Ascending aorta (tissue), 2 donors: ENCODE measurements around the gene RNF114. TPM values are rescaled to one million over a fixed set of nuclear protein-coding genes. Genes with fewer than 3 reads are reported as not detected.

ENCODE experiments used
- DNase-seq, 2 donors: peaks; one replicate each; pipeline ENCODE4 v3.0.0-alpha.2; 2019; ENCODE audit warnings: low spot score in 2 of 2
- H3K27ac ChIP-seq, 2 donors: fragments of 200-600 bp; sonication (generic); one replicate each; pipeline ENCODE4 v1.5.1; 2016 to 2017; ENCODE audit warnings: mild to moderate bottlenecking in 1 of 2
- H3K27me3 ChIP-seq: fragments of 200-600 bp; sonication (generic); one replicate; pipeline ENCODE4 v1.5.1; 2017
- H3K36me3 ChIP-seq, 2 donors: fragments of 200-600 bp; sonication (generic); one replicate each; pipeline ENCODE4 v1.5.1; 2016
- H3K4me1 ChIP-seq, 2 donors: fragments of 200-600 bp; sonication (generic); one replicate each; pipeline ENCODE4 v1.5.1; 2016 to 2017; ENCODE audit warnings: mild to moderate bottlenecking in 1 of 2
- H3K4me3 ChIP-seq, 2 donors: fragments of 200-600 bp; sonication (generic); one replicate each; pipeline ENCODE4 v1.5.1; 2016 to 2017; ENCODE audit warnings: mild to moderate bottlenecking in 1 of 2
- H3K9me3 ChIP-seq, 2 donors: fragments of 200-600 bp; sonication (generic); one replicate each; pipeline ENCODE4 v1.5.1; 2016
- CTCF ChIP-seq, 3 experiments: fragments of 200-600 bp in 2 of 3; fragments of 450-650 bp in 1 of 3; sonication (generic) in 2 of 3; IDR thresholded peaks; one replicate each; pipeline ENCODE4 v1.5.1; 2016 to 2019; ENCODE audit warnings: antibody characterized with exemption in 3 of 3, mild to moderate bottlenecking in 1 of 3, moderate library complexity in 1 of 3
- intact Hi-C: fragments of 100-400 bp; cut with DNase I; formaldehyde crosslinking; loops from one replicate; pipeline ENCODE4 v1.15.1; 2023
- total RNA-seq: library from RNA; depleted of rRNA; stranded (reverse); fragments of >200 nt; gene quantifications from one replicate; pipeline ENCODE4 v1.1.0, GENCODE V29; 2016

The RNF114 gene
- total RNA-seq, 1 donor from 2014 or later = 77.0 TPM

- Histone ChIP-seq H3K9me3 (no peaks in the 10 kb centered on the region), H3K27ac (peak overlapping the region in 1 of 2 donors; percentile 92), H3K36me3 (peaks cover 5 to 27% of the 10 kb centered on the region in 2 donors), H3K4me1 (peaks cover 11 to 22% of the 10 kb centered on the region in 2 donors), H3K4me3 (peak overlapping the region; percentile 86 to 91), H3K27me3 (no peaks in the 10 kb centered on the region)
- no peak for TF ChIP-seq CTCF (IDR thresholded peaks at IDR 0.05)
- intact Hi-C loops = loop anchor here (5.0 kb wide), 2 partner anchors 391 to 536 kb away; no protein-coding TSS in a partner anchor
- peak in 1 of 2 donors; percentile 70 for DNase-seq
Measured at GRCh38 chr20:49938173-49939163, 2.3 kb downstream of the RNF114 start.

GRCh38 chr20:49941456-49941855 is 5.3 kb downstream of the RNF114 start:
- no peaks in the 10 kb centered on the region for H3K9me3 ChIP-seq
- no peaks in the 10 kb centered on the region for H3K27me3 ChIP-seq
- intact Hi-C loops = no loop called here
- DNase-seq = no peak
- no peak overlapping the region for H3K4me3 ChIP-seq
- peaks cover 11 to 19% of the 10 kb centered on the region in 2 donors for H3K4me1 ChIP-seq
- TF ChIP-seq CTCF (IDR thresholded peaks at IDR 0.05) = no peak
- H3K36me3 ChIP-seq = peaks cover 31 to 46% of the 10 kb centered on the region in 2 donors
- H3K27ac ChIP-seq = no peak overlapping the region

- H3K36me3 ChIP-seq = peaks cover 36 to 54% of the 10 kb centered on the region in 2 donors
- intact Hi-C loops = no loop called here
Measured at GRCh38 chr20:49942303-49942702, 6.1 kb downstream of the RNF114 start.

GRCh38 chr20:49942942-49943341 is 6.7 kb downstream of the RNF114 start:
- H3K4me1 ChIP-seq = peaks cover 5 to 10% of the 10 kb centered on the region in 2 donors
- intact Hi-C loops = no loop called here
- peaks cover 36 to 57% of the 10 kb centered on the region in 2 donors for H3K36me3 ChIP-seq
- no peaks in the 10 kb centered on the region for H3K27me3 ChIP-seq
- H3K4me3 ChIP-seq = no peak overlapping the region
- H3K9me3 ChIP-seq = no peaks in the 10 kb centered on the region
- TF ChIP-seq CTCF (IDR thresholded peaks at IDR 0.05) = no peak
- no peak overlapping the region for H3K27ac ChIP-seq
- no peak for DNase-seq

More at GRCh38 chr20:49942303-49942702, 6.1 kb downstream of the RNF114 start:
- Histone ChIP-seq H3K4me3 (no peak overlapping the region), H3K4me1 (peaks cover 11 to 17% of the 10 kb centered on the region in 2 donors), H3K27me3 (no peaks in the 10 kb centered on the region), H3K9me3 (no peaks in the 10 kb centered on the region), H3K27ac (no peak overlapping the region)
- TF ChIP-seq CTCF (IDR thresholded peaks at IDR 0.05) = no peak
- DNase-seq = no peak

- H3K36me3 ChIP-seq = peaks cover 56 to 80% of the 10 kb centered on the region in 2 donors
Measured at GRCh38 chr20:49945306-49945700, 9.1 kb downstream of the RNF114 start.

More at GRCh38 chr20:49945306-49945700, 9.1 kb downstream of the RNF114 start:
- Histone ChIP-seq H3K4me3 (no peak overlapping the region), H3K27ac (no peak overlapping the region), H3K9me3 (no peaks in the 10 kb centered on the region), H3K4me1 (no peaks in the 10 kb centered on the region), H3K27me3 (no peaks in the 10 kb centered on the region)
- no peak for DNase-seq
- intact Hi-C loops = no loop called here
- TF ChIP-seq CTCF (IDR thresholded peaks at IDR 0.05) = no peak
